Activated CD4-positive, CD25-positive, alpha-beta regulatory T cell treated with anti-CD3 and anti-CD28 coated beads, Interleukin-2, amount 50 U/mL, for 24 hours (primary cell): ENCODE results near the gene SNRNP200.

ENCODE experiments used
- ATAC-seq, 2 donors: fragments of 150-1000 bp; cut with Tn5 transposase; one replicate each; pipeline ENCODE4 v1.10.0; 2021; ENCODE audit warnings: mild to moderate bottlenecking in 1 of 2, moderate library complexity in 1 of 2

The SNRNP200 gene

GRCh38 chr2:96249654-96250053 lies 55.7 kb downstream of the SNRNP200 start:
- ATAC-seq = no peak

DNA sequence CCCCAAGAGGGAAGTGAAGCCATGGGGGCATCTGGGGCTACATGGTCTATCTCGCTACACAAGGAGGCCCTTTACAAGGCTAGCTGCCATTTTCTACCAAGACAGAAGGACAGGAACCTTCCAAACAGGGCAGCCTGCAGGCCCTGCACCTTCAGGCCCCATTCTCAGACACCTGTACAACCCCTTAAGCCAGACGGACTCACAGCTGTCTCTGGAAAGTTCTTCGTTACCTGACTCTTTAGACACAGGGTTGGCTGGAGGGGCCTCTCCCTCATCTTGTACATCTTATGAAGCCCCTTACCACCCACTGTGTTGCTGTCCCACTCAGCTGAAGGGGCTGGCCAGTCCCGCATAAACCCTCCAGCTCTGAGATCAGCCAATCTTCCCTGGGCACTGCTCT lies 56.7 kb downstream of the SNRNP200 start:
- ATAC-seq = no peak

DNA sequence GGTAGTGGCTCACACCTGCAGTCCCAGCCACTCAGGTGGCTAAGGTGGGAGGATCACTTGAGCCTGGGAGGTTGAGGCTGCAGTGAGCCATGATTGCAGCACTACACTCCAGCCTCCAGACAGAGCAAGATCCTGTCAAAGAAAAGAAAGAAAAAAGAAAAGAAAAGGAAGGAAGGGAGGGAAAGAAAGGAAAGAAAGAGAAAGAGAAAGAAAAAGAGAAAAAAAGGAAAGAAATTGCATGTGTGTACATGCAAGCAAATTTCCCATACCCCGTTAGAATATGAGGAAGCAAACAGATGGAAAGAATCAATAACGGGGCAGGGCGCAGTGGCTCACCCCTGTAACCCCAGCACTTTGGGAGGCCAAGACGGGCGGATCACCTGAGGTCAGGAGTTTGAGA lies 57.5 kb downstream of the SNRNP200 start:
- no peak for ATAC-seq

GRCh38 chr2:96247009-96247408 lies 58.3 kb downstream of the SNRNP200 start:
- no peak for ATAC-seq

DNA sequence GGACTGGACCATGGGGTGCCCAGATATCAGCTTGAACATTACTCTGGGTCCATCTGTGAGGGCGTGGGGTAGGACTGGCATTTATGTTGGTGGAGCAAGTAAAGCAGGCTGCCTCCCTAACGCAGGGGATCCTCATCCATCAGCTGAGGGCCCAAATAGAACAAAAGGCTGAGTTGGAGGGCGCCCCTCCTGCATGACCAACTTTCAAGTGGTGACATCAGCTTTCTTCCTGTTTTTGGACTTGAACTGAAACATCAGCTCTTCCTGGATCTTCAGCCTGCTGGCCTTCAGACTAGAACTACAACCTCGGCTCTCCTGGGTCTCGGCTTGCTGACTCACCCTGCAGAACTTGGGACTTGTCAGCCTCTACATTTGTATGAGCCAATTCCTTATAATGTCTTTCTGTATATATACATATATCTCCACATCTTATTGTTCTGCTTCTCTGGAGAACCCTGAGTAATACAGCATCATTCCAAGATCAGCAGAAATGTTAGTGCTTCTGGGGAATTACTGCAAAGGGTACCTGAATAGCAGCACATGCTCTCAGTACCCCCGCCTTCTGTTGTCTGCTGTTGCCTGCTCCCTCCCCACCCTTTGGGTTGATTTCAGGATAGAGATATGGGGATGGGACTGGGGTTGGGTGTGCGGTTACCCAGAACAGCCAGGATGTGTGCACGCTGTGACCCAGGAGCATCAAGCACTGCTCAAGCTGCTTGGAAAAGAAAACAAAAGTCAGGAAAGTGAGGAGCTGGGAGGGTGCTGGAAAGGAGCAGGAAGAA lies 59.5 kb downstream of the SNRNP200 start:
- no peak for ATAC-seq

GRCh38 chr2:96243843-96244242 lies 61.5 kb downstream of the SNRNP200 start:
- no peak for ATAC-seq

DNA sequence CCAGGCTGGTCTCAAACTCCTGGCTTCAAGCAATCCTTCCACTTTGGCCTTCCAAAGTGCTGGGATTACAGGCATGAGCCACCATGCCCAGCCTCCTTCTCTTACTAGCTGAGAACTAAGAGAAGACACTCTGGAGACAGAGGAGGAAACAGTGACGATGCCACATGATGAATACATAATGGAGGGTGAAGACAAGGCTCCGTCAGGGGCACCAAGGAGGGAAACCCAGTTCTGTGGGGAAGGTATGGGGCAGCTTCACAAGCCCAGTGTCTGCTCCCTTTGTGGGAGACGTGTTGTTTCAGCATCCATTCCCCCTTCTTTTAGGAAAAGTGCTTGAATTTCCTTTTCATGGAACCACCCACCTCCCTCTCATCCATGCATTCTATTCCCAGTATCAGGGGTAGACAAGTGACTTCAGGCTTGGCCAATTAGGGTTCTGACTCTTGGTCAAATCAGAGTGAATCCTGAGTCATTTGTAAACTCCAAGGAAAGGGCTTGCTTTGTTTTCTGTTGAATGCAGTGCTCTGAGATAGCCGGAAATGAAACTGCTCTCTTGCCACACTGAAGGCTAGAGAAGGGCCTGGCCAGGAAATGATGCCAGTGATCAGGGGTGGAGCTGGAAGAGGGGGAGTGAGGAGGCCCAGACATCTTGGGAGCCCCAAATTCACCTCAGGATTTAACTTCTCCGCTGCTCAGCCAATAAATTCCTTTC lies 63.3 kb downstream of the SNRNP200 start:
- peak; percentile 88 to 89 for ATAC-seq

GRCh38 chr2:96241227-96241626 lies 64.1 kb downstream of the SNRNP200 start:
- no peak for ATAC-seq

DNA sequence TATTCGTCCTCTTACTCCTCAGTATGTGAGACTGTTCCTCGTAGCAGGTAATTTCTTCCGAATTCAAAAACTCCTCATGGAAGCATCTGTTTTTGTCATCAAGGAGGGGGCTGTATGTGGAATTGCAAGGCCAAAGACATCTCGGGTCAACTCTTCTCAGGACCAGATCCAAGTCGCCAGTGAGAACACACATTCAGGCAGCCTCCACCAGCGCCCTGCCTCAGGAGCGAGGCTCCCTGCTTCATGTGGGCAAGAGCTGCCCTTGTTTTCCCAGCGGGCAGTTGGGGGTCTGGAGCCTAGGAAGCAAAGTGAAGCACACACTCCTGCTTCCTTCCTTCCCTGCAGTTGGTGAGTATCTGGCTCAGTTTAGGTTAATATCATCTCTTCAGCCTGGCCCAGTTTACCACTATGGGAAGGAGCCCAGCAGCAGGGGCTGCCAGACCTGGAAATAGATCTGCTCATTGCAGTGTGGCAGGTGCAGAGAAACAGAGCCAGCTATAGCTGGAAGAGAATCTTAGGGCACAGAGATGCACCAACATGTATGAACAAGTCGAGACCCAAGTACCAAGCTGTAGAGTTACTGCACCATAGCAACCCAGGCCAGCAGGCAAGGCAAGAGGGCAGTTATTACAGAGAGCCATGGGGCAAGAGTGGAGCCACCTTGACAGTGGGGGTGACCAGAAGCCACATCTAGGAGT lies 64.9 kb downstream of the SNRNP200 start:
- ATAC-seq = no peak

GRCh38 chr2:96239745-96240264 lies 65.5 kb downstream of the SNRNP200 start:
- ATAC-seq = no peak

DNA sequence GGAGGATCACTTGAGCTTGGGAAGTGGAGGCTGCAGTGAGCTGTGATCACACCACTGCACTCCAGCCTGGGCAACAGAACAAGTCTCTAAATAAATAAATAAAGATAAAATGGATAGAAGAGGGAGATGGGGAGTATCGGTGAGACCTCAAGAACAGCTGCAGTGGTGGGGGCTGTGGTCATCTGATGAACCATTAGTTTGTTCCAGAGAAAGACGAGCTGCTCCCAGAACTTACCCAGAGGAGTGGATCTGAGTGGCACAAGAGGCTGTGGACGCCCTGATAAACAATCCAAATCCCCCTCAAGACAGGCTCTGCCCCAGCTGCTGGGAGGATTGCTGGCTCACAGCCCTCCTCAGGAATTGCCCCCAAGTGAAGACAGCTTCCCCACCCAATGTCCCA lies 66.3 kb downstream of the SNRNP200 start:
- ATAC-seq = no peak

GRCh38 chr2:96238266-96238665 lies 67.1 kb downstream of the SNRNP200 start:
- no peak for ATAC-seq

- ATAC-seq = no peak
Measured at GRCh38 chr2:96236882-96237281, 68.5 kb downstream of the SNRNP200 start.

DNA sequence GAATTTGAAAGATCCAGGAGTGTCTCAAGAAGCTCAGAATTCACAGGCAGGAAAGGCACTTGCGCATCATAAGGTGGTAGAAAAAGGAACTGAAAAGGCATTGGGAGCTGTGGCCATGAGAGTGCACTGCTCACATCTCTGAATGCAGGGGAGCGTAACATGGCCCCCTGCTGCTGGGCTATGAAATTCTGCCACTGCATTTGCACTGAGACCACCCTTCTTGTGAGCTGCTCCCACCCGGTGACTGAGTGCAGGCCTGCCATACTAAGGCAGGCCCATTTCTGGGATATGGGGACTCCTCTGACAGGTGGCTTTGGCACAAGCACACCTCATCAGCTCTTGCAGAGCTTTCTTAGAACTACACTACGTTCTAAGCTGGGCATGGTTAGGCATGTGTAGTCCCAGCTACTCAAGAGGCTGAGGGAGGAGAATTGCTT lies 71.4 kb downstream of the SNRNP200 start:
- ATAC-seq = no peak

DNA sequence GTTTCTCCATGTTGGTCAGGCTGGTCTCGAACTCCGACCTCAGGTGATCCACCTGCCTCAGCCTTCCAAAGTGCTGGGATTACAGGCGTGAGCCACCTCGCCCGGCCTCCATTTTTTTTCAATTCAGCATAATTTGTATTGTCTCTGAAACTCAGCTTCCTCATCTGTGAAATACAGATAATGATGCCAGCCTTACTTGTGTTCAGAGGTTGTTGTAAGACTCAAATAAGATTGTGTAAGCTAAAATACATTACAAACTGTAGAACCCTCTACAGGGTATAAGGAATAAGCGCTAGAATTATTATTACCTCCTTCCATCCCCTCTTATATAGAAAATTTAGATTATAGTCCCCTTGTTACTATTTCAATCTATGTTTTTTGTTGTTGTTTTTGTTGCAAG lies 71.9 kb downstream of the SNRNP200 start:
- ATAC-seq = no peak

- no peak for ATAC-seq
Measured at GRCh38 chr2:96231316-96231715, 74.0 kb downstream of the SNRNP200 start.

DNA sequence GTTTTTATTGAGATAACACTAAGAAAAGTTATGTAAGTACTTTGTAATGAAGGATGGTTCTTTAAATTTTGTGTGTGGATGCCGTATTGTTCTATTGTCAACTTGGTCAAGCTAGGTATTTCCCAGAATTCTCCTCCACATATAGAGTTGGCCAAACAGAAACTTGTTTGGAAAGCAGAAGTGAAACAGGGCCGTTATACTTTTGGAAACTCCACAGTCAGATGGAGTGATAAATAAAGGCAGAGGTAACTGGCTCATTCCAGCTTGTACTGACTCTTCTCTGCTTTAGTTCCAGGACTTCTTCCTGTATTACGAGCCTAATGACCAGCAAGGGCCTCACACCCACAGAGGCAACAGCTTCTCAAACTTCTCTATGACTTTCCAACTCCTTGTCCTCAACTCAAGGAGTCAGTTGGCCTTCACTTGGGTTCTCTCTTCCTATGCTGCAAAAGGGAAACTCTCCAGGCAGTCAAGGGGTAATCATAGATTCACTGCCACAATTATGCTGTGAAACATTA lies 80.3 kb downstream of the SNRNP200 start:
- peak in 1 of 2 donors; percentile 49 for ATAC-seq
